SK-N-SH (cell line): ENCODE results near the gene TRH.

Source experiments
- CTCF ChIP-seq: fragments of 200-600 bp; sonication (generic); IDR thresholded peaks from 2 replicates; pipeline ENCODE4 v1.6.1; 2017; ENCODE audit warnings: antibody characterized with exemption, mild to moderate bottlenecking, moderate library complexity
- EP300 ChIP-seq, 2 experiments: IDR thresholded peaks; 2 replicates each; pipeline versions ENCODE4 v1.4.0 to v1.6.1; 2012; ENCODE audit warnings: borderline replicate concordance in 1 of 2, low read depth in 1 of 2, low read length in 1 of 2
- EZH2phosphoT487 ChIP-seq: fragments of 200-600 bp; sonication (generic); IDR thresholded peaks from 2 replicates; pipeline ENCODE4 v1.6.1; 2017; ENCODE audit warnings: low read depth, mixed run types, mild to moderate bottlenecking, antibody characterized with exemption, moderate library complexity, borderline replicate concordance
- GATA2 ChIP-seq: sonication (generic); formaldehyde crosslinking; IDR thresholded peaks from 2 replicates; pipeline ENCODE4 v1.5.0; 2020; ENCODE audit warnings: mild to moderate bottlenecking, missing genetic modification reagents
- POLR2AphosphoS5 ChIP-seq: IDR thresholded peaks from 2 replicates; pipeline ENCODE4 v1.6.1; 2012; ENCODE audit warnings: low read depth, low read length
- RAD21 ChIP-seq: IDR thresholded peaks from 2 replicates; pipeline ENCODE4 v1.6.1; 2012; ENCODE audit warnings: mild to moderate bottlenecking, low read length
- RCOR1 ChIP-seq: fragments of 150-350 bp; IDR thresholded peaks from 2 replicates; pipeline ENCODE4 v1.6.1; 2017; ENCODE audit warnings: antibody characterized with exemption, low read length
- SIN3A ChIP-seq: IDR thresholded peaks from 2 replicates; pipeline ENCODE4 v1.6.1; 2012; ENCODE audit warnings: low read depth, mild to moderate bottlenecking, low read length, moderate library complexity, borderline replicate concordance
- TEAD4 ChIP-seq: IDR thresholded peaks from 2 replicates; pipeline ENCODE4 v1.4.0; 2012; ENCODE audit warnings: mild to moderate bottlenecking, borderline replicate concordance; ENCODE audit not compliant: insufficient read depth
- TF ChIP-seq, protein P1 (sequence below): IDR thresholded peaks from 2 replicates; pipeline ENCODE4; 2012

- TF ChIP-seq POLR2AphosphoS5 (no peak), SIN3A (no peak), CTCF (no peak), GATA2 (CRISPR knock-in tag) (no peak), EZH2phosphoT487 (no peak), RAD21 (no peak), TEAD4 (no peak), RCOR1 (no peak), EP300 (IDR thresholded peaks at IDR 0.05; ENCODE audit: borderline replicate concordance in 1 of 2, low read depth in 1 of 2, low read length in 1 of 2) (no peak)
- TF ChIP-seq, protein P1, sequence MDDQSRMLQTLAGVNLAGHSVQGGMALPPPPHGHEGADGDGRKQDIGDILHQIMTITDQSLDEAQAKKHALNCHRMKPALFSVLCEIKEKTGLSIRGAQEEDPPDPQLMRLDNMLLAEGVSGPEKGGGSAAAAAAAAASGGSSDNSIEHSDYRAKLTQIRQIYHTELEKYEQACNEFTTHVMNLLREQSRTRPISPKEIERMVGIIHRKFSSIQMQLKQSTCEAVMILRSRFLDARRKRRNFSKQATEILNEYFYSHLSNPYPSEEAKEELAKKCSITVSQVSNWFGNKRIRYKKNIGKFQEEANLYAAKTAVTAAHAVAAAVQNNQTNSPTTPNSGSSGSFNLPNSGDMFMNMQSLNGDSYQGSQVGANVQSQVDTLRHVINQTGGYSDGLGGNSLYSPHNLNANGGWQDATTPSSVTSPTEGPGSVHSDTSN = no peak
Measured at GRCh38 chr3:129956936-129957335, 17.6 kb upstream of the TRH start.
